Activated T-cell treated with anti-CD3 and anti-CD28 coated beads, Interleukin-2, amount 50 U/mL, for 72 hours (primary cell): ENCODE measurements around the gene STAG1. TPM values are rescaled to one million over a fixed set of nuclear protein-coding genes. Genes with fewer than 3 reads are reported as not detected.
"Not testable (repeated sequence)": the region's sequence is repeated elsewhere in the genome, so short reads cannot be mapped to it uniquely, and the experiment has no call there.

Source experiments
- ATAC-seq, 2 donors: fragments of 150-1000 bp; cut with Tn5 transposase; replicated peaks in 1 of 2; 2 replicates each; pipeline ENCODE4 v1.10.0; 2021; ENCODE audit warnings: moderate library complexity in 2 of 2, mild to moderate bottlenecking in 1 of 2
- DNase-seq, 2 donors: peaks; one replicate each; pipeline ENCODE4 v3.0.0; 2021 to 2022; ENCODE audit warnings: mixed read lengths in 1 of 2
- H3K27ac Mint-ChIP-seq: one replicate; pipeline ENCODE4 v1.8.0; 2022; ENCODE audit warnings: mild to moderate bottlenecking, moderate library complexity, mixed read lengths
- H3K27me3 Mint-ChIP-seq: one replicate; pipeline ENCODE4 v1.8.0; 2022; ENCODE audit warnings: low read depth, mixed read lengths
- H3K36me3 Mint-ChIP-seq, 2 donors: one replicate each; pipeline ENCODE4 v1.8.0; 2022; ENCODE audit warnings: mixed read lengths in 2 of 2, mild to moderate bottlenecking in 1 of 2; ENCODE audit not compliant: insufficient read depth in 2 of 2
- H3K4me1 Mint-ChIP-seq: one replicate; pipeline ENCODE4 v1.8.0; 2022; ENCODE audit warnings: low read depth, mixed read lengths
- H3K4me3 Mint-ChIP-seq, 2 donors: one replicate each; pipeline ENCODE4 v1.8.0; 2022; ENCODE audit warnings: mild to moderate bottlenecking in 2 of 2, mixed read lengths in 2 of 2, moderate library complexity in 2 of 2
- H3K9me3 Mint-ChIP-seq, 2 donors: one replicate each; pipeline ENCODE4 v1.8.0; 2022; ENCODE audit warnings: mixed read lengths in 2 of 2
- total RNA-seq, 2 donors: library from RNA; stranded (reverse); gene quantifications; one replicate each; pipeline ENCODE4 v1.2.3, GENCODE V29; 2022

STAG1 gene
- total RNA-seq, 2 donors from 2014 or later = 41.0 to 52.7 TPM

DNA sequence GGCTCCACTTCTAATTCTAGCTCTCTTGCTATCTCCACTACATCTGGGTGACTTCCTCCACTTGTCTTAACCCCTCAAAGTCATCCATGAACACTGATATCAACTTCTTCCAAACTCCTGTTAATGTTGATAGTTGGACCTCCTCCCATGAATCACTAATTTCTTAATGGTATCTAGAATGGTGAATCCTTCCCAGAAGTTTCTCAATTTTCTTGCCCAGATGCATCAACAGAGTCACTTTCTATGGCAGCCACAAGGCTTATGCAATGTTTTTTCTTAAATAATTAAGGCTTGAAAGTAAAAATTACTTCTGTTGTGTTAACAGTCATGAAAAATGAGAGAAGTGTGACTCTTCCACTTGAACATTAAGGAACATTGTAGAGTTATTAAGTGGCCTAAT, 337.7 kb downstream of the STAG1 start:
- Mint-ChIP-seq H3K9me3 (no peaks in the 10 kb centered on the region), H3K27me3 (no peaks in the 10 kb centered on the region), H3K4me1 (no peaks in the 10 kb centered on the region), H3K36me3 (peaks cover 1 to 11% of the 10 kb centered on the region in 2 donors), H3K4me3 (no peak overlapping the region), H3K27ac (no peak overlapping the region)
- no peak for ATAC-seq
- DNase-seq = no peak

DNA sequence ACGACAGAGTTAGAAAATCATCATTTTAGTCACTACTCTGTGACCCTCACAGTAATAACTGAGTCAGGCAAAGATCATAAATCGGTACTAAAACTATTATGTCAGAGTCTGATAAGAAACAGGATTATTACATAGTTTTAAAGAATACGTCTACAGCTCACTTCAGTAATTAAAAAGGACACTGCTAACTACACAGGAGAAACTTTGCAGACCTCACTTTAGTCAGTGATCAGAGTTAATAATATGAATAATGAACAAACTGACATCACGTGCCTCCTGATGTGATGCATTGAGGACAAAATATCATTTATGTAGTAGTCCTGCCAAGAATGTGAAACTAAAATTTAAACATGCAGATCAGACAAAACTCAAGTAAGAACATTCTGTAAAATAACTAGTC, 339.9 kb downstream of the STAG1 start:
- no peaks in the 10 kb centered on the region for H3K4me1 Mint-ChIP-seq
- peaks cover 1 to 11% of the 10 kb centered on the region in 2 donors for H3K36me3 Mint-ChIP-seq
- H3K9me3 Mint-ChIP-seq = no peaks in the 10 kb centered on the region
- no peak for DNase-seq
- H3K4me3 Mint-ChIP-seq = no peak overlapping the region
- ATAC-seq = no peak
- no peaks in the 10 kb centered on the region for H3K27me3 Mint-ChIP-seq
- peak overlapping the region; percentile 60 for H3K27ac Mint-ChIP-seq

DNA sequence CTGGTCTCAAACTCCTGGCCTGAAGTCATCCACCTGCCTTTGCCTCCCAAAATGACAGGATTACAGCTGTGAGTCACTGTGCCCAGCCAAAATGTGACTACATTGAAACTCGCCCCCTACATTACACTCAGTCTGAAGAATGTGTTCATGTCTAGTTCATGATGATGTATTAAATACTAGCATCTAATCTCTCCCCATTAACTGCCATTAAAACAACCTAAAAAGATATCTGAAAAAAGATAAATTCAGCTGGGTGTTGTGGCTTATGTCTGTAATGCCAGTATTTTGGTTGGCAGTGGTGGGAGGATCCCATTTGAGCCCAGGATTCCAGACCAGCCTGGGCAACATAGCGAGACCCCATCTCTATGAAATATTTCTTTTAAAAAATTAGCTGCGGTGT, 342.6 kb downstream of the STAG1 start:
- peaks cover 0 to 6% of the 10 kb centered on the region in 2 donors for H3K36me3 Mint-ChIP-seq
- H3K4me3 Mint-ChIP-seq = no peak overlapping the region
- ATAC-seq = no peak

DNA sequence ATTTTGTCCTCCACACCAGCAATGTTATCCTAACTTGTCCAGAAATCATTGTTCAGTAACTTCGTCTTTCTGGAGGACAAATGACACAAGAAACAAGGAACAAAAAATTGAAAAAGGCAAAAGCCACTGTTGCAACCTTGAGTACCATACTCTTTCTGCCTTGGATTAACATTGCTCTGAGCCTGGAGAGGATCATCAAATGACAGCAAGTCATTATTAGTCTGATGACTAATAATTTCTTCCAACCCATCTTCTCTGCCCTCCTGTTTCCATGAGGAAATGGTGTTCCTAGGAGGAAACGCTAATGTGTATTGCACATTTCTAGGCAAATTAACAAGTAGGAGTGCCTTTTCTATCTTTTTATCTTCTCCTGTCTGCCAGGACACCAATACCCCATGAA, 348.1 kb downstream of the STAG1 start:
- ATAC-seq = no peak
- Mint-ChIP-seq H3K4me3 (no peak overlapping the region), H3K27me3 (no peaks in the 10 kb centered on the region), H3K27ac (no peak overlapping the region), H3K9me3 (no peaks in the 10 kb centered on the region), H3K36me3 (peaks cover 0 to 2% of the 10 kb centered on the region in 2 donors), H3K4me1 (no peaks in the 10 kb centered on the region)
- no peak for DNase-seq

More for the DNA sequence above, 342.6 kb downstream of the STAG1 start:
- no peak overlapping the region for H3K27ac Mint-ChIP-seq
- no peaks in the 10 kb centered on the region for H3K27me3 Mint-ChIP-seq
- H3K4me1 Mint-ChIP-seq = no peaks in the 10 kb centered on the region
- DNase-seq = no peak
- H3K9me3 Mint-ChIP-seq = no peaks in the 10 kb centered on the region

DNA sequence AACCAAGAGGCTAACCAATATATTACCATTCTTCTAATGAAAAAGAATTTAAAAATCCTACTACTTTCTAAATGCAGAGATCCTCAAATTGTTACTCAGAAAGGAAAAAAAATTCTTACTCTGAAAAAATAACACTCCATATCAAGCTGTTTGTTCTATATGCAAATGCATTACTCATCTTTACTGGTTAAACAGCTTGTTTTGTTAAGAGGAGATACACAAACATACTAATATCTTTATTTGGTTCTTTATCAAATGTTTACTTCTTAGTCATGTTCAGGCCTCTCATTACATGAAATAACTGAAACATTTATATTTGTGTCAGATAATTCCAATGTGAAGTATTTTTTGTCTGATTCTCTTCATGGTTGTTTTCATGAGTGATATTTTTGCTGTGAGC, 355.3 kb downstream of the STAG1 start:
- ATAC-seq (no peak), DNase-seq (no peak)
- H3K4me1 Mint-ChIP-seq = no peaks in the 10 kb centered on the region
- H3K9me3 Mint-ChIP-seq = no peaks in the 10 kb centered on the region
- H3K27me3 Mint-ChIP-seq = no peaks in the 10 kb centered on the region
- no peaks in the 10 kb centered on the region for H3K36me3 Mint-ChIP-seq
- peak overlapping the region; percentile 54 for H3K27ac Mint-ChIP-seq
- no peak overlapping the region for H3K4me3 Mint-ChIP-seq

DNA sequence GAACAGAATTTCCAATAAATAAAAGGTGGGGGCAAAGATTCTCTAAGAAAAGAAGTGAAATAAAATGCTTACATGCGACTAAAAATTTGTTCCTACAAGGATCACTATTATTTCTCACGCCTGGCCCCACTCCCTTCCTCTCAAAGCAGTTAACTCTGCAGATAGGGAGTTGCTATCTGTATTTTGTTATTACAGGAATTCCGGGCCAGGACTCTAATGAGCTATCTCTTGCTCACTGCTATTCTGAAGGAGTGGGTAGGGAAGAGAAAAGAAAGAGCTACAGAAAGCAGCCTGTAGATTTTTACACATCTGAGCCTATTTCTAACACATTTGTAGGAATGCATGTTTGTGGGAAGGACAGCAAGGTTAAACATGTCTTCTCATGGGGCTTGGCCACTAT, 361.6 kb downstream of the STAG1 start:
- Mint-ChIP-seq H3K36me3 (no peaks in the 10 kb centered on the region), H3K27ac (no peak overlapping the region), H3K4me3 (no peak overlapping the region), H3K4me1 (peaks cover 3% of the 10 kb centered on the region), H3K27me3 (no peaks in the 10 kb centered on the region), H3K9me3 (no peaks in the 10 kb centered on the region)
- no peak for DNase-seq
- ATAC-seq = no peak

DNA sequence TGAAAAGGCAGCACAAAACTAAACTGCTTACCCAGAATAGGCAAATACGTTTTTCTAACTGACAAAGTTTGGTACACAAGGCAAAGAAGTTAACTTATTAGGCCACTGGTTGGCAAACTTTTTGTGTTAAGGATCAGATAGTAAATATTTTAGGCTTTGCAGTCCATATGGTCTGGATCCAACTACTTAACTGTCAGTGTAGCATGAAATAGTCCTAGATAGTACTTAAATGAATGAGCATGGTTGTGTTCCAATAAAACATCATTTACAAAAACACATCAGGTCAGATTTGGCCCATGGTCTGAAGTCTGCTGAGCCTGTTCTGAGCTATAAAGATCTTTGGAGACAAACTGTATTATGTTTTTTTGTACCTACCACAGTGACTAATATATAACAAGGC, 365.1 kb downstream of the STAG1 start:
- Mint-ChIP-seq H3K4me1 (peaks cover 5% of the 10 kb centered on the region), H3K9me3 (no peaks in the 10 kb centered on the region), H3K27me3 (no peaks in the 10 kb centered on the region), H3K36me3 (no peaks in the 10 kb centered on the region), H3K4me3 (no peak overlapping the region), H3K27ac (no peak overlapping the region)
- DNase-seq (no peak), ATAC-seq (no peak)

DNA sequence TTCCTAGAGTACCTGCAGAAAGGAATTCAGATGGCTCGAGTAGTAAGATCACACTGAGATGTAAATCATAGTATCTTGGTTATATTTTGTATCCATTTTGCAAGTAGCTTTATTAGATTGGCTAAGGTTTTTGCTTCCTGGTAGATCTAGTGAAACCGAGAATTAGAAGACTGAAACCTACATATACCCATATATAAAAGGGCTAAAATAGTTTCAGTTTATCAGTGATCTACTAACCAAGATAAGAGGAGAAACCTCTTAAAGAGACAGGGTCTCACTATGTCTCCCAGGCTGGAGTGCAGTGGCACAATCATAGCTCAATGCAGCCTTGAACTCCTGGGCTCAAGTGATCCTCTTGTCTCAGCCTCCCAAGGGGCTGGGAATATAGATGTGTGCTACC, 366.7 kb downstream of the STAG1 start:
- Mint-ChIP-seq H3K27me3 (no peaks in the 10 kb centered on the region), H3K27ac (no peak overlapping the region), H3K4me3 (no peak overlapping the region), H3K36me3 (no peaks in the 10 kb centered on the region), H3K9me3 (no peaks in the 10 kb centered on the region), H3K4me1 (peaks cover 5% of the 10 kb centered on the region)
- no peak for DNase-seq
- ATAC-seq = no peak

DNA sequence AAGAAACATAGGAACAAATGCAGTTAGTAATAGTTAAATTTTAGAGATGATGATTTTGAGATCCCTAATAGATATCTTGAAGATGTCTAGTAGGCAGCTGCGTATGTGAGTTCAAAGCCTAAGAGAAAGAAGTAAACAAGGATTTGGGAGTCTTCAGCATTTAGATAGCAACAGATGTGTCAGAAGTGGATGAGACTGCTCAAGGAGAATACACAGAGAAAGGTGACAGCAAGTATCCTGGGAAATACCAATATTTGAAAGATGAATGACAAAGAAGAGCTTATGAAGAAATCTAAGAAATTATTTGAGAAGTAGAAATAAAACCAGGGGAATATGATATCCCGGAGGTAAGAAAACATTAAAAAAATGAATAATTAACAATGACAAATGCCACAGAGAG, 371.1 kb downstream of the STAG1 start:
- DNase-seq (no peak), ATAC-seq (no peak)
- no peak overlapping the region for H3K27ac Mint-ChIP-seq
- no peak overlapping the region for H3K4me3 Mint-ChIP-seq
- peaks cover 5% of the 10 kb centered on the region for H3K4me1 Mint-ChIP-seq
- no peaks in the 10 kb centered on the region for H3K27me3 Mint-ChIP-seq
- no peaks in the 10 kb centered on the region for H3K9me3 Mint-ChIP-seq
- H3K36me3 Mint-ChIP-seq = peaks cover 0 to 4% of the 10 kb centered on the region in 2 donors

DNA sequence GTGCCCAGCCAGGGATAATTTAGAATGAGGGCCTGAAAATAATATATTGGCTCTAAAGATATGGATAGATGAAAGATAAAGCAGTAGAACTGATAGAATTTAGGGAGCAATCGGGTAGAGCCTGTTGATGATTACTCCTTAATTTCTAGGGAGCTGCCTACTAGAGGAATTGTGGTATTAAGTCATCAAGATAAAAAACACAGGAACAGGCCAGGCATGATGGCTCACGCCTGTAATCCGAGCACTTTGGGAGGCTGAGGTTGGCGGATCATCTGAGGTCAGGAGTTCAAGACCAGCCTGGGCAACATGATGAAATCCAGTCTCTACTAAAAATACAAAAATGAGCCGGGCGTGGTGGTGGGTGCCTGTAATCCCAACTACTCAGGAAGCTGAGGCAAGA, 371.6 kb downstream of the STAG1 start:
- Mint-ChIP-seq H3K36me3 (peaks cover 0 to 4% of the 10 kb centered on the region in 2 donors), H3K4me3 (no peak overlapping the region), H3K4me1 (peaks cover 2% of the 10 kb centered on the region), H3K9me3 (no peaks in the 10 kb centered on the region), H3K27ac (no peak overlapping the region), H3K27me3 (no peaks in the 10 kb centered on the region)
- DNase-seq = no peak
- no peak for ATAC-seq

DNA sequence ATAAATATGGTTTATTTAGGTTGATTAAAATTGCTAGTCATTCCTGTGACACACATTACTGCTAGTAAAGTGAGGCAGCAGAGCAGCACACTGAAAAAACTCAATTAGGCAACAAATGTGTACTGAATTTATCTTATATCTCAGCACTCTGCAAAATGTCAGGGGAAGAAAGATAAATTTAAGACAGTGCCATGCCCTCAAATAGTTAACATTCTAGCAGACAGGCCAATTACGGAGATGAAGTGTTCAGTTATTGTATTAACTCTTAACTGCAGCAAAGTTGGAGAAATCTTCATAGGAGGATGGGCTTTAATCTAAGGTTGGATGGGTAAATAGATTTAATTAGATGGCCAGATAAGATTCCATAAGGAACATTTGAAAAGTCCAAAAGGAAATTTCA, 374.2 kb downstream of the STAG1 start:
- H3K27me3 Mint-ChIP-seq = no peaks in the 10 kb centered on the region
- no peak for ATAC-seq
- no peaks in the 10 kb centered on the region for H3K4me1 Mint-ChIP-seq
- H3K36me3 Mint-ChIP-seq = peaks cover 3 to 19% of the 10 kb centered on the region in 2 donors
- no peak overlapping the region for H3K27ac Mint-ChIP-seq
- H3K9me3 Mint-ChIP-seq = peaks cover 2 to 4% of the 10 kb centered on the region in 2 donors
- no peak for DNase-seq
- H3K4me3 Mint-ChIP-seq = no peak overlapping the region

DNA sequence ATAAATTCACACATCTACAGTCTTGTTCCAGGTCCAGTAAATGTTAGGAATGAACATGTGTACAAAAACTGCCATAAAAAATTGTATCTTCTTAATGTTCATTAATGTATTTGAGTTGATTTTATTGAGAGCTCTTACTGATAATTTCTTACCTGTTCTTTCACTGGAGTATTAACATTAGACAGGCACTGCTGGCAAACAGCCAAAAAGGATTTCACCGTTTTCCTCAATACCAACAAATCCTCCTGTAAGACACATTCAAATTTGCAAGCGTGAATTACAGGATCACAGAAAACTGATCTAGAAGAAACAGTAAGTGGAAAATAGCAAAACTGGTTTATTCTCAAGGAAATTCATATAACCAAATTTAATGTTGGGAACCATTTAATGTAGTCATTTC, 374.7 kb downstream of the STAG1 start:
- peaks cover 3 to 20% of the 10 kb centered on the region in 2 donors for H3K36me3 Mint-ChIP-seq
- ATAC-seq (no peak), DNase-seq (no peak)
- H3K4me3 Mint-ChIP-seq = no peak overlapping the region
- H3K9me3 Mint-ChIP-seq = peaks cover 2 to 4% of the 10 kb centered on the region in 2 donors
- H3K4me1 Mint-ChIP-seq = no peaks in the 10 kb centered on the region
- H3K27ac Mint-ChIP-seq = no peak overlapping the region
- H3K27me3 Mint-ChIP-seq = no peaks in the 10 kb centered on the region

DNA sequence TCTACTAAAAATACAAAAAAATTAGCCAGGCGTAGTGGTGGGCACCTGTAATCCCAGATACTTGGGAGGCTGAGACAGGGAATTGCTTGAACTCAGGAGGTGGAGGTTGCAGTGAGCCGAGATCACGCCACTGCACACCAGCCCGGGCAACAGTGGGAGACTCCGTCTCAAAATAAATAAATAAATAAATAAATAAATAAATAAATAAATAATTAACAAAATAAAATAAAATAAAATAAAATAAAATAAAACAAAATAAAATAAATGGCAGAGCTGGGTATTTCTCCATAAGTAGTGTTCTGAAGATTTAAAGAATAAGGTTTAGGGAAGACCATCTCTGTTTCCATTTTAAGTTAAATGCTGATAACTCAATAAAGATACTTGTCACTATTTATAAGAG, 376.4 kb downstream of the STAG1 start:
- not testable (repeated sequence) for ATAC-seq, H3K27ac Mint-ChIP-seq
- H3K36me3 Mint-ChIP-seq = peaks cover 3 to 23% of the 10 kb centered on the region in 2 donors

DNA sequence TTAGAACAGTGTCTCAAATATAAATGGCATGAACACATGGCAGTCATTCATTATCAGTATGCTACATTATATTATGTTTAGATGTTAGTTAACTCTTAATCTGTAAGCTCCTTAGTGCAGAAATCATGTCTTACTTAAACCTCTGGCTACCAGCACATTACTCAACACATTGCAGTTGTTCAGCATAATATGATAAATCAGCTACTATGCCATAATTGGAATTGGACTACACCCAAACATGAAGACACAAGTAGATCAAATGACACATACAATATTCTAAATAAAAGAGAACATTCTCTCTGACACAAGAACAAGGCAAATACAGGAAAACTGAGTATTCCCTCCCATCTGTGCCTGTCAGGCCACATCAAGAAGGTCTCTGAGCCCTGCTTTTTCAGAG, 385.9 kb downstream of the STAG1 start:
- H3K27me3 Mint-ChIP-seq = no peaks in the 10 kb centered on the region
- DNase-seq (no peak), ATAC-seq (no peak)
- peak overlapping the region; percentile 74 for H3K27ac Mint-ChIP-seq
- H3K36me3 Mint-ChIP-seq = peaks cover 1 to 11% of the 10 kb centered on the region in 2 donors
- no peaks in the 10 kb centered on the region for H3K9me3 Mint-ChIP-seq
- H3K4me3 Mint-ChIP-seq = no peak overlapping the region
- H3K4me1 Mint-ChIP-seq = no peaks in the 10 kb centered on the region

More for the DNA sequence above, 376.4 kb downstream of the STAG1 start:
- not testable (repeated sequence) for H3K4me1 Mint-ChIP-seq, H3K9me3 Mint-ChIP-seq, DNase-seq, H3K27me3 Mint-ChIP-seq, H3K4me3 Mint-ChIP-seq
